NCI-H1092 treated with DMSO at 0.1 percent for 48 hours (cell line): Measurements from ENCODE around the gene C10orf95.

ENCODE experiments used
- DNase-seq: peaks from one replicate; lab custom pipeline; 2025; lab: John Stamatoyannopoulos, UW

C10orf95 gene

DNA sequence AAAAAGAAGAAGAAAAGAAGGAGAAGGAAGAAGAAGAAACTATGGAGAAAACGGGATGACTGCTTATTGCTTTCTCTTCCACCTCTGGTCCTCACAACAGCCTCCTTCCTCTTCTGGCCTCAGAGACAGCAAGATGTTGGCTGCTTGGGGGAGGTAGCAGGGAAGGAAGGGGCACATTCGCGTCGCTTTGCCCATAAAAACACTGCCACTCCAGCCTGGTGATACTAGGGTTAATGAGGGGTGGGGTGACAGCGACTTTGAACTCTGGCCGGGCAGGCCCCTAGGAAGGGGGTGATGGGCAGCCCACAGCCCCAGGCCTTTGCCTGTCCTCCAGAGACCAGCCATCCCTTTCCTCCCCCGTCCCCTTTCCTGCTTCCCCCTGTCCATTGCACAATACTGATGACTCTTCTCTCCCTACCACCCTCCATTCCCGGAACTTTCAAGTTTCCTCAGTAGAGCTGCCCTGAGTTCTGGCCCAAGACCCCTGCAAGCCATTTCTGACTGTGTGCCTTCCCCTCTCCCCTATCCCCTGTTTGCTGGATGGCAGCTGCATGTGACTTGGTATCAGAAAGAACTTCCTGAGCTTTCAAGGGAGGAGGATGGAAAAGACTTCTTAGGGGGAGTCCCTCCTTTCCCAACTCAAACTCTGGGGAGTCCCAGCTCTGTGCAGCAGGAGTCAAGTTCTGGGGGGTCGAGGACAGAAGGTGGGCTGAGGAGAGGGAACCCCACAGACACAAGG, 16.8 kb downstream of the C10orf95 start:
- DNase-seq, result no peak

DNA sequence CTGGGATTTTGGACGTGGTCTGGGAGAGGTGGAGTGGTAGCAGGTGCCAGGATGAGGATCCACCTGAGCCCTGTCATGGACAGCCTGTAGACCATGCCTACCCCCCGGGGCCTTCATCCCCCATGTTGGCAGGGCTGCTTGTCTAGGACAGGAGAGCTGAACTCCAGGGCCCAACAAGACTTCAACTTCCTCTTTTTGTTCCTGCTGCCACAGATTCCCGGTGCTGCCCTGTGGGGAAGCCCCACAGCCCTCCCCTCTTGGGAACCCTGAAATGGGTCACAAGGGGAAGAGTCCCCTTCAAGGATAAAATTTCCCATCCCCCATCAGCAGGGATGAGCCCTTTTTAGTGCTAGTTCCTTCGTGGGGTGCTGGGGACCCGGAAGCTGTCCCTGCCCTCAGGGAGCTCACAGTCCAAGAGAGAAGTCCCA, 17.7 kb downstream of the C10orf95 start:
- DNase-seq, result no peak

DNA sequence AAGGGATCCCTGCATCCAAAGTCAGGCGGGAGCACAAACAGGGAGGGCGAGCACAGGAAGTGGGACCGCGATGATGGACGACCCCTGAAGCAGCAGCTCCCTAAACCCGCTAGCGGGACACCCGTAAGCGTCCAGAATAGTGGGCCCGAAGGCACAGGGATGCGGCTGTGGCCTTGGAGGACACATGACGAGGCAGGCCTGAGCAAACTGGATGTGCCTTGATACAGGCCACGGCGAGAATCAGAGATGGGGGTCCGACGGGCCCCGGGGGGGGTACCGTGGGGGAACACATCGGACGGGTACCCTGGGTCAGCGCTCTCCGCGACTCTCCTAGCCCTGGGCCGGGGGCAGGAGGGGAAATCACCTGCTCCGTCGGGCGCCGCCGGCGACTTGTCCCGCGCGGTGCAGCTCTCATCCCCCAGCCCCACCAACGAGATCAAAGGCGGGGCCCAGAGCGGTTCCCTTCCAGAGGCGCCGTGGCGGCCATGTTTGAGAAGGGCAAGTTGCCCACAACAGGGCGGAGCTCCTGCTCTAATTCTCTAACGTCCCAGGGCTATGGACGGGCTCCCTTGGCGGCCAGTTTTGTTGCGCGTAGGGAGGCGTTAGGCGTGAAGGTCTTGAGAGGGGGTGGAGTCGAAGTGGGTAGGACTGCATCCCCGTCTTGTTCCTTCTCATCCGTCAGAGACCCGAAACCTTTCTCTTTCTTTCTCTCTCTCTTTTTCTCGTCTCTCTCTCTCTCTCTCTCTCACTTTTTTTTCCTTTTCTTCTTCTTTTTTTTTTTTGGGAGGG, 19.0 kb downstream of the C10orf95 start, which contains the start of gene CUEDC2:
CUEDC2 (minus strand) TSS at position 413 of the 789 bp plus-strand sequence. CDS start 7,386 bp downstream, outside the sequence.
- DNase-seq, result peak; percentile 84

DNA sequence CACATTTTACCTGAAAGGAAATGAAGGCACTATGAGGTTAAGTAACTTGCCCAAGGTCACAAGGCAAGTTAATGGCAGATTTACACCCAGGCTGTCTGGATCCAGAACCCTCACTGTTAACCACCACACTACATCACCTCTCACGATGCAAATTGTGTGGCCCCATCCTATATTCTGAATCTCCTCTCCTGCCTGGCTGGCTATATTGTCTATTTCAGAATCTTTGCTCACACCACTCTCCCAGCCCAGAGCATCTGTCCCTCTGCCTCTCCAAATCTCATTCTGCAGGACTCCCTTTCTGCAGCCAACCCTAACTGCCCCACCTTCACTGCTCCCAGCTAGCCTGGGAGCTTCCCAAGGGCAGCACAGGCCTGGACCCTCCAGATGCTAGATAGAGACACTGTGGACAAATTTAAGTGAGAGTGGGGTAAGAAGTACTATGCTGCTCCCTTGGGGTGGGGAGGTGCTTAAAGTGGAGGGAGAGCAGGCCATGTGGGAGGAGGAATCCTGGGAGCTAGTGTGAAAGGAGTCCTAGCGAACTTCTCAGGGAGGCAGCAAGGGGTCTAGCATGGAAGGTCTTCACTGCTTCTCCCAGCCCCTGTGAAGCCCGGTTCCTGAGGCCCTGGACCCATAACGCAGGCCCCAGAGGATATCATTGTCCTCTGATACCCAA, 19.8 kb downstream of the C10orf95 start:
- no peak for DNase-seq

DNA sequence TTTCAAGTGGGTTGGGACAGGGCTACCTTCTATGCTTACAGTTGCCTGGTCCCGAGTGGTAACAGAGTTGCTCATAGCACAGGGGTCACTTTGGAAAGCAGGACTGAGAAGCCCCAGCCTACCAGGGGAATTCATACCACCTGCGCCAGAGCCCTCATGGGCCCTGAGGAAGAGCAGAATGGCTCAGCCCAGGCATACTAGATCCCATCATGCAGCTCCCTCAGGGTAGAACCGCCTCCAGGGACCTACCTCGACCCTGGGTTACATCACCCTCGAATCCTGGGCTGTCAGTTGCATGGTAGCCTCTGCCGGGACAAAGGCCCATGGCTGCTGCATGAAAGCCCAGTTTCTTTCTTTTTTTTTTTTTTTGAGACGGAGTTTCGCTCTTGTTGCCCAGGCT, 21.9 kb downstream of the C10orf95 start:
- DNase-seq, result no peak

DNA sequence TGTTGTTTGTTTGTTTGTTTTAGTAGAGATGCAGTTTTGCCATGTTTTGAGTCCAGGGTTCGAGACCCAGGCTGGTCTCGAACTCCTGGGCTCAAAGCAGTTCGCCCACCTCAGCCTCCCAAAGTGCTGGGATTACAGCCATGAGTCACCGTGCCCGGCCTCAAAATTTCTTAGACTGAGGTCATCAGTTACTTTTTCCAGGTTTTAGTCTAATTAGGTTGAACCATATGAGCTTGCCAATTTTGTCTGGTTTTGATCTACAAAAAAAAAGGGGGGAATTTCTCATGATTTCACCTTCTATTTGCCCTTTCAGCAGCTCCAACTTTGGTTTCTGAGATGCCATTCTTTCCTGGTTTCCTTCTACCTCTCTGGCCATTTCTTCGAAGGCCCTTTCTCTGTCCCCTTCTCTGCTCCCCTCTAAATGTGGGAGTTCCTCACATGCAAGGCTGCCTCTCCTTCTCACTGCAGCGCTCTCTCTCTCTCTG, 24.5 kb downstream of the C10orf95 start:
- no peak for DNase-seq

DNA sequence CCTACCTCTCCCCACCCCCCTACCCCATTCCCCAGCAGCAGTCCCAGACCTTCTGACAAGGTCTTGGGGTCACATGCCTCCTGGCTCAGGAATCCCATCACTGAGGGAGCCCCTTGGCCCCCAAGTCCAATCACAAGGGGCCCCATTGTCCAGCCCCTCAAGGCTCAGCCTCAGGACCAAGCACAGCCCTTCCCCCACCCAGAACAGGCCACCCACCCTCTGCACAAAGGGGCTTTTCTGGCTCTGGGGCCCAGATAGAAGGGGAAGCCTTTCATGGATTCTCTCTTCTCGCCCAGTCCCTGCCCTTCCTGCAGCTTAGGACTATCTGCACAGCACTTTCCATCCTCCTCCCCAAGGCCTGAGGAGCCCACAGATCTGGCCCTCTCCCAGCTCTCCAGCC, 25.9 kb downstream of the C10orf95 start:
- DNase-seq, result no peak

DNA sequence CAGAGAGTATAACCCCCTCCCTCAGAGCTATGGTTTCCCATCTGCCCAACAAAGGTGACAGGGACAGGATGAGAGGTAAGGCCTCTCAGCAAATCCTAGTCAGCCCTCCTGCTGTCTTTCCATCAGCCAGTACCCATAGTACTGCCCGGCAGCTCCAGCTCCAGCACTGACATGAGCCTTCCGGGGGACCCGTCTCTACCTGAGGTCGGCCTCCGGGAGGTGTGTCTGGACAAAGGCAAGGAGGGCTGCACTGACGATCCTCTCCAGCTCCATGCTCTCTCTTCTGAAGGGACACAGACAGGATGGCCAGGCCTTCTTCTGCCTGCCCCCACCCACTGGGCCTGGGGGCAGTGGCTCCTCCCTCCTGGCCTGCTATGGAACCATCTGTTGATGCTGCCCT, 26.4 kb downstream of the C10orf95 start:
- DNase-seq, result no peak

DNA sequence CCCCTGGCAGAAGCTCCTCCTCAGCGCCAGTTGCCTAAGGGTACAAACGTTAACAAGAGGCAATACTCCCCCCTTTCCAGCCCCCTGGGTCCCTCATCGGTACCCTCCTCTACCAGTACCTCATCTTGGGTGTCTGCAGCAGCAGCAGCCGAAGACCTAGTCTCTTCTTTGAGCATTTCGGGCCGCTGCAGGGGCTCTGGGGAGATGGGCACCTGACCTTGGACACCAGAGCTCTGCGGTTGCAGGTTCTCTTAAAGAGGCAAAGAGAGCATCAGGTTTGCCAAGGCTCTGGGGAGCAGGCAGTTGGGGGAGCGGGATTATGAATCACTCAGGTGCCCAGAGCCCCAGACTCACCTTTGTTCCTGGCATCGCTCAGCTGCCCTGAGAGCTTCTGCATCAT, 27.2 kb downstream of the C10orf95 start:
- no peak for DNase-seq

DNA sequence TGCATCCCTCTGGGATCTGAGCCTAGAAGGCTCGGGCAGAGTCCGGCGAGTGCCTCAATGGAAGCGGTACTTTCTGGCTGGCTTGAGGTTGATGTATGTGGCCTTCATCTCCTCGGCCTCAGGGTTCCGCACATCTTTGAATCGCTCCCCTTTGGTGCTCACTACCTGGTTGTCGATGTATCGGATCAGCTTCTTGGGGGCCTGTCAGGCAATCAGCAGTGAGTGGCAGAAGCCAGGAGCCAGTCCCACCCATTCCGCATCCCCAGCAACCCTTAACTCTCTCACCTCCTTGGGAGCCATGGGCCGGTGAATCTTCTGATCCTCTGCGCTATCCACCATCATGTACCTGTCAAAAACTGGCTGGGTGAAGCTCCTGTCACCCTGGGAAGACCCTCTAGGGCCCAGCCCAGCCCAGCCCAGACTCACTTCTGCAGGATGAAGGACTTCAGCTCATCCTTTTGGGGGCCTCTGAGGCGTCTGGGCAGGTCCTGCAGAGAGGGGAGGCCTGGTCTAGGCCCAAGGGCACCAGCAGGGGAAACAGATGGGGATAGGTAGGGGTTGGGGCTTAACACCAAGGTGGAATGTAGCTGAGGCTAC, 27.9 kb downstream of the C10orf95 start:
- DNase-seq, result no peak

DNA sequence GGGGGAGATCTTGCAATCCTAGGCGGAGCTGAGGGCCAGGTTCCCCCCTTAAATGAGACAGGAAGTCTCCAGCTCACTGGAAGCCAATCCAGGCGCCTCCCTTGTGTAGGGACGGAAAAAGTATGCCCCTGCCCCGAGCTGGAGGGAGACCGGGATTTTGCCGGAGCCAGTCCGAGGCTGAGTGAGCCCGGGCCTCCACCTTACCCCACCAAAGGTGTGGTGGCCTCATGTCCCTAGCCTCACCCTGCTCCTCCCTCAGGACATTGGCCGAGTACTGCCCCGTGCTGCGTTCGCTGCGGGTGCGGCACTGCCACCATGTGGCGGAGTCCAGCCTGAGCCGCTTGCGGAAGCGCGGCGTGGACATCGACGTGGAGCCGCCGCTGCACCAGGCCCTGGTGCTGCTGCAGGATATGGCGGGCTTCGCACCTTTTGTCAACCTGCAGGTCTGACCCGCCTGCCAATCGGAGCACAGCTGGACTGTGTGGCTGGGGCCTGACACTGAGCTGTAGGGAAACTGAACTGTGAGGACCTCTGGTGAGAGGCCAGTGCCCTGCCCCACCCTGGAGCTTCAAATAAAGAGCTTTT, 28.7 kb downstream of the C10orf95 start:
- no peak for DNase-seq

DNA sequence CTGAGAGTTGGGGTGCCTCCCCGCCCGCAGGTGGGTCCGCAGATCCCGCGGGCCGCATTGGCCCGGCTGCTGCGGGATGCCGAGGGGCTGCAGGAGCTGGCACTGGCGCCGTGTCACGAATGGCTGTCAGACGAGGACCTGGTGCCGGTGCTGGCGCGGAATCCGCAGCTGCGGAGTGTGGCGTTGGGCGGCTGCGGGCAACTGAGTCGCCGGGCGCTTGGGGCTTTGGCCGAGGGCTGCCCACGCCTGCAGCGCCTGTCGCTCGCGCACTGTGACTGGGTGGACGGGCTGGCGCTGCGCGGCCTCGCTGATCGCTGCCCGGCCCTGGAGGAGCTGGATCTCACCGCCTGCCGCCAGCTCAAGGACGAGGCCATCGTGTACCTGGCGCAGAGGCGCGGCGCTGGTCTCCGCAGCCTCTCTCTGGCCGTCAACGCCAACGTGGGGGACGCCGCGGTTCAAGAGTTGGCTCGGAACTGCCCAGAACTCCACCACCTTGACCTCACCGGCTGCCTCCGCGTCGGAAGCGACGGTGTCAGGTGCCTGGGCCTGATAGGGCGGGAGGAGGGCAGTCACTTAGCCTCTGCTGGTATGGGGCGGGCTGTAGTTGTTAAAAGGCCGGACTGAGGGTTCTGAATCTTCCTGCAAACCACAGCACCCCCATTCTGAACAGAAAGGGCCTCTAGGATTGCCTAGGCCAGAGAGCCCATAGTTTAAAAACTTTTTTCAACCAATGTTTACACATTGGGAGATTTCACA, 29.4 kb downstream of the C10orf95 start:
- no peak for DNase-seq

DNA sequence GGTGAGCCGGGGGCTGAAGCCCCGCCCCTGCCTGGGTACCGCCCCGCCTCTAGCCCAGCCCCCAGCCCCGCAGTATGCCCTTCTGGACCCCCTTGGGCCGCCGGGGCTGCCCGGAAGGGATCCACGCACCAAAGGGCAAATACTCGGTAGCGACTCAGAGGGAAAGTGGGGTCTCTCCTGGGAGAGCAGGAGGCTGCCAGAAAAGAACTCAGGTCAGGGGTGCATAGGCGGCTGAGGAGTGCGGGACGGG, 29.9 kb downstream of the C10orf95 start:
- DNase-seq, result no peak

DNA sequence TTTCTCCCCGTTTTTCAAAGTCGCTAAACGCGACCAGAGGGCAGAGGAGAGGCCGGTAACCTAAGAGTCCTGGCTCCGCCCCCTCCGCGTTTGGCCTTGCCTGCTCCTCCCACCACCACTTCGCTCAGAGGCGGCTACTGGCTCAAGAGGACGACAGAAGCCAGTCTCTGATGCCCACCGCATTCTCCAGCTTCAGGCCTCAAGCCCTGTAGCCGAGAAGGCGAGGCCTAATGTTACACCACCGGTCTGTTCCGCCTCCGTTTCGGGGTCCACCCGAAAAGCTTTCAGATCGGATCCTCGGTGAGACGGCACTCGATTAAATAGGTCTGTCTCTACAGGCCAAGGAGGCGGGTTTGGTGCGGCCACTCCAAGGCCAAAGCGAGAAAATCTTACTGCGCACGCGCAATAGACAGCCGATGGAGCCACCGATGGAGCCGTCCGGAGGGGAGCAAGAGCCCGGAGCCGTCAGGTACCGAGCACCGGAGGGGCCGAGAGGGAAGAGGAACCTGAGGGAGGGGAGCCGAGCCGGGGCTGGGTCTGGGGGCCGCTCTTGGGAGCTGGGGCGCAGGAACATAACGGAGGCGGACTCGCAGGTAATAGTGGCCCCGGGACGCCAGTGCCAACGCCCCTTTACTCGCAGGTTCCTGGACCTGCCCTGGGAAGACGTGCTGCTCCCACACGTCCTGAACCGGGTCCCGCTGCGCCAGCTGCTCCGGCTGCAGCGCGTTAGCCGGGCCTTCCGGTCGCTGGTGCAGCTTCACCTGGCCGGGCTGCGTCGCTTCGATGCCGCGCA, 30.4 kb downstream of the C10orf95 start, which contains the start of gene FBXL15:
FBXL15 (plus strand) TSS at position 123 of the 793 bp plus-strand sequence; CDS start at position 417, 294 bp downstream.
- DNase-seq, result peak; percentile 93

DNA sequence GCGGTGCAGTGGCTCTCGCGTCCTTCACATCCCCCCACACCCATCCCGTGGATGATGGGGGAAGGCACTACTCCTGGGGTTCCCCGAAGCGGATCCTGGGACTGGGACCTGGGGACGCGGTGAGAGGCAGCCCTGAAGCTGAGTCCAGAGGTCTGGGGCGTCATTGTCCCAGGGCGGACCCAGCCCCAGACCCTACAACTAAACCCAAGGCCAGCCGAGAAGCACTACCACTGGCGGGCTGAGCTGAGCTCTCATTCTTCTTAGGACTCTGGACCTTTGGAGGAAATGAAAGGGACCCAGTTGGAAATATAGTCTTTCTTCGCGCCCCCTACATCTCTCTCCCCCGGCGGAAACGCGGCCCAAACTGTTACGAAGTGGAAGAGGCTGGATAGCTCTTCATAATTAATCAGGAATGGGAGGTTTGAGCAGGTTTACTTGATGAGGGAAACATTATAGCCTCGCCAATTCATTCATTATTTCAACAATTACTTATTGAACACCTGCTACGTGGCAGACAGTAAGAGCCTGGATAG, 31.1 kb downstream of the C10orf95 start:
- no peak for DNase-seq

DNA sequence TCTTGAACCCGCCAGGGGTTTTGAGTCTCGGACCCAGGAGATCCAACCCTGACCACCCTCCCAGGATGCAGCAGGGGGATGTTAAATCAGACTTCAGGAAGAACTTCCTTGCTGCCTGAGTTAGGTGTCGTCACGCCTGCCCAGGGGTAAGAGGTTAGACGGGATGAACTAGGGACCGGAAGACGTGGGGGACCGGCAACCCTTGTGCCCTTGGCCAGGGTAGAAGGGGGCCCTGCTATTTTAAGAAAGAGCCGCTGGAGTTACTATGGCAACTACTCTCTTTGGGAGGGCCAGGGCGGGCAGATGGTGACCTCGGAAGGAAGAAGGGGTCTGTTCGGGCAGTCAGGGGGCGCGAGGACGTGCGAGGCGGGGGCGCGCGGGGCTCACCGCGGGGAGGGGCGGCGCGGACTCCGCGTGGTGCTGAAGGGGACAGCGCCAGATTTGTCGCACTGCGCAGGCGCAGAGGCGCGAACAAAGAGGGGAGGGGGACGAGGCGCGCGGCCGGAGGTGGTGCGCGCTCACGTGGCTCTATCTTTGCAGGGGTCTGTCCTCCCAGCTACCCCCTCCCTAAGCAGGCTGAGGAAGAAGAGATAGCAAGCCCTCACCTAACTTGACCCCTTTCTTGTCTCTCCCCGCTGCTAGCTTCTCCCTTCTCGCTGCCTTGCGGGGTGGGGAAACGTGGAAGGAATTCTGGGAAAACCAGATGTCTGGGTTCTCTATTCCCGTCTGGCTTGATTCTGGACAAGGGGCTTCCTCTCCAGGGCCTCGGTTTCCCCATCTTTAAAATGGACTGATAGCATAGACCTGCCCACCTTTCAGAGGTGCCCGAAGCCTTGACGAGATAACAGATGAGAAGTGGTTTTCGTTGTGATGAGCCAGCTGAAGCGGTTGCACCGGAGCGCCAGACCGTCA, 31.8 kb downstream of the C10orf95 start:
- peak; percentile 89 for DNase-seq

DNA sequence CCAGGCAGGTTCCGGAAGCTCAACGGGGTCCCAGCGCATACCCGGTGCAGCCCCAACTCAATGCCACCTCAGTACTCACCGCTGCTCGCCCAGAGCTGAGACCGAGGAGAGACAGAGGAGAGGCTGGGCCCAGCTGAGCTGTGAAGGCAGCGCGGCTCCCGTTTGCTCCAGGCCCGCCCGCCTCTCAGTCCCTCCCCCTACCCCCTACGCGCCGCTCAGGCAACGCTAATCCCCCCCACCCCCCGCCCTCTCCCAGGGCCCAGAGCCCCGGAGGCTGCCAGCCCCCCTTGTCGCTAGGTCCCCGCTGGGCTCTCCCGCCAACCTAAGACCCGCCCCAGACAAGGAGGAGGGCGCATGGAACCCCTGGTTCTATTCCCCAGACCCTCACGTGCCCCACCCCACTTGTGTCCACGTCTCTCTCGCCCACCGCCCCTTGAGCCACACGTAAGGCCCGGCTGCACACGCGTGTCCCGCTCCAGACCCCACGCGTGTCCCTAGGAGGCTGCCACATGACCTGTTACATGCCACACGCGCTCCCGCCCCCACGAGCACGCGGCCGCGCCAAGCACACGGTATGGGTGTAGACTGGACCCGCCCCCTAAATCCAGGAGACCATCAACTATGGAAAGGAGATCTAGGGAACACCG, 32.6 kb downstream of the C10orf95 start, which contains the start of gene PSD:
PSD (minus strand) TSS at position 164 of the 647 bp plus-strand sequence. CDS start 1,747 bp downstream, outside the sequence.
- DNase-seq, result peak; percentile 81

DNA sequence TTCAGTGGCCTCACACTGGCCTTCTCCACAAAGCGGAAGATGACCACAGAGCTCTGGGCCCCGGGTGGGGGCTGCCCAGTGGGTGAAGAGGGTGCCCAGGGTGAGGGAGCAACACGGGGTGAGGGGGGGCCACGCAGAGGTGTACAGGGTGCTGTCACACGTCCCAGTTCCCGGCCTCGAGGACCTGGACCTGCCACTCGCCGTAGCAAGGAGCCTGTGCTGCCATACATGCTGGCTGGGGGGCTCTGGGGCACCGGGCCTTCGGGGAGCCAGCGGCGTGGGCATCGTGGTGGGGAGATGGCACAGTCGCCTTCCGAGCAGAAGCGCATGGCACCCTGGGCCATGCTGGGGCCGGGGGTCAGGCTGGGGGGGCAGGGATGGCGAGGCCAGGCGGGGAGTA, 34.6 kb downstream of the C10orf95 start:
- no peak for DNase-seq
